ENCODE data around the gene SLC45A3.
A peak's percentile ranks its signal among the peaks of the same experiment; 100 is the strongest.
"Not testable (repeated sequence)": the region's sequence is repeated elsewhere in the genome, so short reads cannot be mapped to it uniquely, and the experiment has no call there.

Gene SLC45A3

GRCh38 chr1:205680073-205680851, at the start of gene SLC45A3:
Gene SLC45A3 (minus strand): TSS chr1:205680509. CDS start chr1:205664656, 15,853 bp downstream.
- peak within 1 kb of the TSS; percentile 62 to 79 (median 68) for H3K4me3 ChIP-seq
- peak within 1 kb of the TSS in 15 of 21 experiments; percentile 12 to 70 (median 60) for H3K27ac ChIP-seq

- Histone ChIP-seq H3K27ac (no peak overlapping the region), H3K4me3 (no peak overlapping the region)
Observed at GRCh38 chr1:205726619-205727125, 46.4 kb upstream of the SLC45A3 start.

- Histone ChIP-seq H3K27ac (no peak overlapping the region), H3K4me3 (no peak overlapping the region)
Observed at GRCh38 chr1:205725514-205725913, 45.2 kb upstream of the SLC45A3 start.

- not testable (repeated sequence) for H3K27ac ChIP-seq, H3K4me3 ChIP-seq
Observed at GRCh38 chr1:205720740-205721139, 40.4 kb upstream of the SLC45A3 start.

- H3K27ac ChIP-seq: no peak overlapping the region
- H3K4me3 ChIP-seq: no peak overlapping the region
Observed at GRCh38 chr1:205719762-205720161, 39.5 kb upstream of the SLC45A3 start.

GRCh38 chr1:205719015-205719414, 38.7 kb upstream of the SLC45A3 start:
- Histone ChIP-seq H3K4me3 (no peak overlapping the region), H3K27ac (no peak overlapping the region)

GRCh38 chr1:205716371-205717132, 36.2 kb upstream of the SLC45A3 start:
- Histone ChIP-seq H3K27ac (no peak overlapping the region), H3K4me3 (no peak overlapping the region)

- Histone ChIP-seq H3K4me3 (no peak overlapping the region), H3K27ac (no peak overlapping the region)
Observed at GRCh38 chr1:205715628-205716027, 35.3 kb upstream of the SLC45A3 start.

- H3K27ac ChIP-seq: no peak overlapping the region
- H3K4me3 ChIP-seq: no peak overlapping the region
Observed at GRCh38 chr1:205714906-205715246, 34.6 kb upstream of the SLC45A3 start.

GRCh38 chr1:205714190-205714905, 34.0 kb upstream of the SLC45A3 start:
- no peak overlapping the region for H3K4me3 ChIP-seq
- H3K27ac ChIP-seq: no peak overlapping the region

GRCh38 chr1:205711105-205712048, 31.1 kb upstream of the SLC45A3 start:
- Histone ChIP-seq H3K4me3 (no peak overlapping the region), H3K27ac (no peak overlapping the region)

GRCh38 chr1:205710201-205711062, 30.1 kb upstream of the SLC45A3 start:
- no peak overlapping the region for H3K27ac ChIP-seq

GRCh38 chr1:205709640-205710039, 29.3 kb upstream of the SLC45A3 start:
- Histone ChIP-seq H3K27ac (no peak overlapping the region), H3K4me3 (no peak overlapping the region)

More at GRCh38 chr1:205710201-205711062, 30.1 kb upstream of the SLC45A3 start:
- no peak overlapping the region for H3K4me3 ChIP-seq

GRCh38 chr1:205709059-205709398, 28.7 kb upstream of the SLC45A3 start:
- H3K4me3 ChIP-seq: no peak overlapping the region
- no peak overlapping the region for H3K27ac ChIP-seq

GRCh38 chr1:205706601-205707502, 26.5 kb upstream of the SLC45A3 start:
- no peak overlapping the region for H3K27ac ChIP-seq
- no peak overlapping the region for H3K4me3 ChIP-seq

- Histone ChIP-seq H3K27ac (no peak overlapping the region), H3K4me3 (no peak overlapping the region)
Observed at GRCh38 chr1:205704903-205705302, 24.6 kb upstream of the SLC45A3 start.

GRCh38 chr1:205703072-205703471, 22.8 kb upstream of the SLC45A3 start:
- Histone ChIP-seq H3K27ac (no peak overlapping the region), H3K4me3 (no peak overlapping the region)
